Measurements from ENCODE around the gene CYP1B1. TPM values are rescaled to one million over a fixed set of nuclear protein-coding genes. Genes with fewer than 3 reads are reported as not detected.

The CYP1B1 gene
- total and polyA plus RNA-seq, 2 donors from 2014 or later, result 7.7 to 79.2 TPM

DNA sequence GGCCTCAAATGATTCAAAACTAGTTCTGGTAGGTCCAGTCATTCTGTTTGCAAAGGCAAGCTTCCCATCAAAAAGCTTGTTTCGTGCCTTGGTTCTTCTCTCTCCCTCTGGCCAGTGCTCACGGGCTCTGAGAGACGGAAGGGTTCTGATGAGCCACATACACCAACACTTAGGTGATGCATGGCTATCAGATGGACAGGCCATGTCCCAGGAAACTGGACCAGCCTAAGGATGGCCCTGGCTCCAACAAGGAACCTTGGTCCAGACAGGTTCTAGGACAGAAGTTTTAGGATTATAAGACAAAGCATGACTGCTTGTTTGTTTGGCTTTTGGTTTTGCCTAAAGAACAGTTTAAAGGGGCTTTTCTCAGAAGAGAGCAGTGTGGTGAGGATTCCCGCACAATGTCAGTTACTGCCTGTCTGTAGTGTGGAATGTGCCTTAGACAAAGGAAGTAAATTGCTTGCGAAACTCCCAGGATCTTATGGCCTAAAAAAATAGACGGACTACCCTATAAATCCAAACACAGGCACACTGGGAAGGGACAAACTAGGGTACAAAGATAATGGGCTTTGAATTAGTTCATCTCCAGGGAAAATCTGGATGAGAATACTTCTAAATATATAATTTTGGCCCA, 10.3 kb downstream of the CYP1B1 start:
- Histone ChIP-seq H3K9ac (ENCODE audit: low read length in 3 of 3) (no peak overlapping the region), H3K4me1 (ENCODE audit: control insufficient read depth in 2 of 3, insufficient read depth in 2 of 3, low read depth in 1 of 3, low read length in 3 of 3) (peaks cover 0 to 10% (median 0%) of the 10 kb centered on the region in 3 donors), H3K27ac (ENCODE audit: low read depth in 2 of 2, low read length in 2 of 2) (no peak overlapping the region), H3K9me3 (ENCODE audit: control insufficient read depth in 2 of 3, insufficient read depth in 1 of 3, low read length in 3 of 3) (no peaks in the 10 kb centered on the region), H3K4me3 (ENCODE audit: low read length in 3 of 3) (no peak overlapping the region), H3K27me3 (ENCODE audit: control insufficient read depth, insufficient read depth, low read length) (no peaks in the 10 kb centered on the region), H3K36me3 (ENCODE audit: control insufficient read depth in 2 of 3, insufficient read depth in 3 of 3, low read length in 3 of 3) (peaks cover 0 to 2% (median 0%) of the 10 kb centered on the region in 3 donors)
- TF ChIP-seq, protein P1, sequence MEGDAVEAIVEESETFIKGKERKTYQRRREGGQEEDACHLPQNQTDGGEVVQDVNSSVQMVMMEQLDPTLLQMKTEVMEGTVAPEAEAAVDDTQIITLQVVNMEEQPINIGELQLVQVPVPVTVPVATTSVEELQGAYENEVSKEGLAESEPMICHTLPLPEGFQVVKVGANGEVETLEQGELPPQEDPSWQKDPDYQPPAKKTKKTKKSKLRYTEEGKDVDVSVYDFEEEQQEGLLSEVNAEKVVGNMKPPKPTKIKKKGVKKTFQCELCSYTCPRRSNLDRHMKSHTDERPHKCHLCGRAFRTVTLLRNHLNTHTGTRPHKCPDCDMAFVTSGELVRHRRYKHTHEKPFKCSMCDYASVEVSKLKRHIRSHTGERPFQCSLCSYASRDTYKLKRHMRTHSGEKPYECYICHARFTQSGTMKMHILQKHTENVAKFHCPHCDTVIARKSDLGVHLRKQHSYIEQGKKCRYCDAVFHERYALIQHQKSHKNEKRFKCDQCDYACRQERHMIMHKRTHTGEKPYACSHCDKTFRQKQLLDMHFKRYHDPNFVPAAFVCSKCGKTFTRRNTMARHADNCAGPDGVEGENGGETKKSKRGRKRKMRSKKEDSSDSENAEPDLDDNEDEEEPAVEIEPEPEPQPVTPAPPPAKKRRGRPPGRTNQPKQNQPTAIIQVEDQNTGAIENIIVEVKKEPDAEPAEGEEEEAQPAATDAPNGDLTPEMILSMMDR (IDR thresholded peaks at IDR 0.05; ENCODE audit: borderline replicate concordance, extremely low read depth, insufficient read depth), result no peak
- DNase-seq, result peak in 1 of 5 donors; percentile 49
- no peak for FAIRE-seq
- intact Hi-C loops (cut with DNase I), result no loop called here

DNA sequence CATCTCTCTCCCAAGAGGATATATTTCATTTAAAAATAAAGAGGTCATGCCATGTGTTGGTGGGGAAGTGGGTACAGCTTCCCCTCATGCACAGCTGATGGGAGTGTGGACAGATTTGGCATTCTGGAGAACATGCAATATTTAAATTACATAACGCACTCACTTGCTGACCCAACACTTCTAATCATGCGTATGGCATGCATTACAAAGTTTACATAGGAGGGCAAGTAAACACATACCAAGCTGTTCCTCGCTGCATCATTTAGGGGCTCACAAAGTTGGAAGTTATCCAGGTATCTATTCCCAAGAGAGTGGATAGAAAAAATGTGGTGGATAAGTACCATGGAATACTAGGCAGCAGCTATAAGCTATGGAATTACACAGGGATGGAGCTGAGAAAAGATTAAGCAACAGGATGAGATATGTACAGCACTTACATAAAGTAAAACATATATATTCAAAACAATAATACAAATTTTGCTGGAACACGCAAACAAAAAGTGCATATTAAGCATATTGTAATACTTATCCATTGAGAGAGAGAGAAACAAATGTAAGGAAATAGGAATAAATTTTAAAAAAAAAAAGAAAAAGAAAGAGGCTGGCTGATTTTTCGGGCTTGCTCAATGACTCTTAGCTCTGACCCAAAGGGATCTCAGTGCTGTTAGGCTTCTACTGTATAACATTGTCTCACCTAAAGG, 11.0 kb downstream of the CYP1B1 start:
- no peaks in the 10 kb centered on the region for H3K36me3 ChIP-seq (ENCODE audit: control insufficient read depth in 2 of 3, insufficient read depth in 3 of 3, low read length in 3 of 3)
- TF ChIP-seq, protein P1 (IDR thresholded peaks at IDR 0.05; ENCODE audit: borderline replicate concordance, extremely low read depth, insufficient read depth), result no peak
- no peak overlapping the region for H3K4me3 ChIP-seq (ENCODE audit: low read length in 3 of 3)
- H3K4me1 ChIP-seq (ENCODE audit: control insufficient read depth in 2 of 3, insufficient read depth in 2 of 3, low read depth in 1 of 3, low read length in 3 of 3), result peaks cover 0 to 10% (median 0%) of the 10 kb centered on the region in 3 donors
- H3K9me3 ChIP-seq (ENCODE audit: control insufficient read depth in 2 of 3, insufficient read depth in 1 of 3, low read length in 3 of 3), result no peaks in the 10 kb centered on the region
- intact Hi-C loops (cut with DNase I), result no loop called here
- H3K27ac ChIP-seq (ENCODE audit: low read depth in 2 of 2, low read length in 2 of 2), result no peak overlapping the region
- H3K9ac ChIP-seq (ENCODE audit: low read length in 3 of 3), result no peak overlapping the region
- H3K27me3 ChIP-seq (ENCODE audit: control insufficient read depth, insufficient read depth, low read length), result no peaks in the 10 kb centered on the region
- no peak for DNase-seq
- no peak for FAIRE-seq

DNA sequence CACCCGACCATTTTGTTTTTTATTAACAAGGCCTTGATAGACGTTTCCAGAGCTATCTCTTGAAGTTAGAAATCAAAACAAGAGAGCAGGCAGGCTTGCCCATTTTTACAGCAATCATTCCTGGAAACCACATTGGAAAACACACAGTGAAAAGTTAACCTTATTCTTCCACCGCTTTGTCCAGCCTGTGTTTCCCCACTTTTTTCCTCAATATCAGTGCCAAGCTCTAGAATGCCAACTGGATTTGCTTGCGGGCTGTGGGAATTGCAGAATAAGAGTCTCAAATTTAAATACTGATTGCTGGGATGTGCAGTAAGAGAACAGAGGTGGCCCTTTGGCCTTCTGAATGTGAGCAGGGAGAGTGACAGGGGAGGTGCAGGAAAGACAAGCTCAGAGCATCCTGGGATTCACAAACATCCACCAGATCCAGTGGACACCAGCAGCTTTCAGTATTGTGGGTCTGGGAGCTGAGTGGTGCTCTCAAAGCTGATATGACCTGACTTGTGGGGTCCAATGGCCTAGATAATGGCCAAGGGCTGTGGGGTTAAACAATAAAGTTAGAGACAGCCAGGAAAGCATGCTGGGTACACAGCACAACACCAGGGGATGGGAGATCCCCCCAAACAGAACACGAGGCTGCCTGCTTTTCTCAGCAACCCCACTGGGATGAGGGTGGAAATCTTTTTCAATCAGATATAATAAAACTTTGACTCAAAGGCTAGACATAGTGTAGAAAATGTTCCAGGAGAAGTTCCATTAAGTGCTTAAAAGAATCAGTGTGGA, 15.5 kb downstream of the CYP1B1 start:
- Histone ChIP-seq H3K27me3 (ENCODE audit: control insufficient read depth, insufficient read depth, low read length) (no peaks in the 10 kb centered on the region), H3K9me3 (ENCODE audit: control insufficient read depth in 2 of 3, insufficient read depth in 1 of 3, low read length in 3 of 3) (no peaks in the 10 kb centered on the region), H3K36me3 (ENCODE audit: control insufficient read depth in 2 of 3, insufficient read depth in 3 of 3, low read length in 3 of 3) (no peaks in the 10 kb centered on the region), H3K4me3 (ENCODE audit: low read length in 3 of 3) (no peak overlapping the region), H3K27ac (ENCODE audit: low read depth in 2 of 2, low read length in 2 of 2) (no peak overlapping the region), H3K9ac (ENCODE audit: low read length in 3 of 3) (no peak overlapping the region), H3K4me1 (ENCODE audit: control insufficient read depth in 2 of 3, insufficient read depth in 2 of 3, low read depth in 1 of 3, low read length in 3 of 3) (peaks cover 0 to 3% (median 0%) of the 10 kb centered on the region in 3 donors)
- TF ChIP-seq, protein P1 (IDR thresholded peaks at IDR 0.05; ENCODE audit: borderline replicate concordance, extremely low read depth, insufficient read depth), result no peak
- no peak for DNase-seq
- intact Hi-C loops (cut with DNase I), result no loop called here
- no peak for FAIRE-seq

Data from kidney (tissue), 14 donors.